Renal cortex interstitium (tissue), 11 donors: ENCODE results near the gene ZNF292. TPM values are rescaled to one million over a fixed set of nuclear protein-coding genes. Genes with fewer than 3 reads are reported as not detected.
A peak's percentile ranks its signal among the peaks of the same experiment; 100 is the strongest.
"Not testable (repeated sequence)": the region's sequence is repeated elsewhere in the genome, so short reads cannot be mapped to it uniquely, and the experiment has no call there.

ENCODE experiments used
- DNase-seq, 11 donors: peaks; one replicate each; pipeline ENCODE4 v3.0.0-alpha.2; 2013; ENCODE audit warnings: low read depth in 9 of 11, low spot score in 4 of 11; ENCODE audit errors: extremely low read depth in 1 of 11
- polyA plus RNA-seq, 3 donors: library from polyadenylated mRNA; unstranded; fragments of 120-200 nt; gene quantifications; one replicate each; pipeline ENCODE4 v1.2.1, GENCODE V29; 2013; ENCODE audit not compliant: insufficient read length in 3 of 3

ZNF292 gene
- polyA plus RNA-seq, 3 donors: 38.8 to 48.2 (median 48.2) TPM

GRCh38 chr6:87151781-87152525, 3.4 kb upstream of the ZNF292 start:
- DNase-seq: peak in 8 of 11 donors; percentile 28 to 58 (median 52)

- peak in 1 of 11 donors; percentile 9 for DNase-seq
Observed at GRCh38 chr6:87152526-87152955, 2.8 kb upstream of the ZNF292 start.

DNA sequence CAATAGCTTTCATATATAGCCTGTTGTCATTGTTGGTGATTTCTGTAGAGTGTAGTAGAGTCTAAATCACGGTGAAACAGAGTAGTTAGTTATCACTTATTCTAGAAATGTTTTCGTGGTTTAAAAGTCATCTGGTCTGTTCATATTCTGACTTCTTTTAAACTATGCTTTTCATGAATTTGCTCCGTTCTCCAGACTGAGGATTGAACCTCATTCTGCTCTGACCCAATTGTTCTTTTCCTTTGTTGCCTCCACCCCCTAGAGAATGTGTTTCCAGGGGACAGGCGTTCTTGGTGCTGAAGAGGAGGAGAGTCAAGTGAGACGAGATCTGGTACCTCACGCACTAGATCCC, 748 bp upstream of the ZNF292 start:
- DNase-seq: peak in 1 of 11 donors; percentile 42

DNA sequence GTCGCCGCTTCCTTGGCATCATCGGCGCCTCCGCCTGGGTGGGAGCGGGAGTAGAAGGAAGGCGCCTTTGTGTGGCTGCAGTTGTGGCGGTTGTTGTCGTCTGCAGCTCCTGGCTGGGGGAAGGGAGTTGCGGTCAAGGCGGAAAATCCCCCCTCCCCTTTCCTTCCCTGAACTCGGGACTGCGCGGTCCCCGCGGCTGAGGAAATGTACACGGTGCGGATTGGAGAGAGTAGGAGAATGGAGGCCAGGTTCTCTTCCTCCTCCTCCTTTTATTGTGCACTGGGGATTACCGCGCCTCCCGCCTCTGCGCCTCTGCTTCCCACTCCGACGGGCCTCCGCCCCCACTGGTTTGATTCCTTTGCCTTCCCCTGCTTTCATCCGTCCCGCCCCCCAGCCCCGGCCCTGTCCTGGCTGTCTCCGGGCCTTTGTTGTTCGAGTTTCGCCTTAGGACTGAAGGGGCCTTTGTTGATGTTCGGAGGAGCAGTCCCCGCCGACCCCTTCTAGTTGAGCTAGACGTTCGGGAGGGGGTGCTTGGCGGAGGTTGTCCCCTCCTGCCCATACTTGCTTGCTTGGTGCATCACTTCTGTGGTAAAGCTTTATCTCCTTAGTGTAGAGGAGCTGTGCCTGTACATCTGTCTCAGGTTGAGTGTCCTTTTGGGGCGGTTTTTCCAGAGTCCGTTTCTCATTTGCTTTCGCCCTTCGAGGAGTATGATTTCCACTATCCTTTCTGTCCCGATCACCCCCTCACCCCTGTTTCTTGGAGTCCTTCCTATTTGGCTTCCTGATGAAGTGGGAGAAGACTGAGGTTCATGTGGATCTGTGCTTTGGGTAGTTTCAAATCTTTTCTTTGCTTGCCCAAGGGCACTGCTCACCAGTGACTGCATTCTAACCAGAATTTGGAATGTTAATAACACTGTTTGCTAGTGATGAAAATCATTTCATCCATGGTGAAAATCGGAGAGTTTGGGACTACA, 764 bp downstream of the ZNF292 start:
- DNase-seq: peak in 9 of 11 donors; percentile 36 to 67 (median 49)

DNA sequence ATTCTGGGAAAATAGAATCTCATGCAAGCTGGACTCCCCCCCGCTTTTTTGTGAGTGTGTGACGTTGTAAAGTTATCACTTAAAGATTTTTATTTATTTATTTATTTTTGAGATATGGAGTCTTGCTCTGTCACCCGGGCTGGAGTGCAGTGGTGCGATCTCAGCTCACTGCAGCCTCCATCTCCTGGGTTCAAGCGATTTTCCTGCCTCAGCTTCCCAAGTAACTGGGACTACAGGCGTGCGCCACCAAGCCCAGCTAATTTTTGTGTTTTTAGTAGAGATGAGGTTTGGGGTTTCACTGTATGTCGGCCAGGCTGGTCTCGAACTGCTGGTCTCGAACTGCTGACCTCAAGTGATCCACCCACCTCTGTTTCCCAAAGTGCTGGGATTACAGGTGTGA, 2.2 kb downstream of the ZNF292 start:
- DNase-seq: not testable (repeated sequence)

GRCh38 chr6:87161299-87161698, 5.9 kb downstream of the ZNF292 start:
- DNase-seq: no peak

DNA sequence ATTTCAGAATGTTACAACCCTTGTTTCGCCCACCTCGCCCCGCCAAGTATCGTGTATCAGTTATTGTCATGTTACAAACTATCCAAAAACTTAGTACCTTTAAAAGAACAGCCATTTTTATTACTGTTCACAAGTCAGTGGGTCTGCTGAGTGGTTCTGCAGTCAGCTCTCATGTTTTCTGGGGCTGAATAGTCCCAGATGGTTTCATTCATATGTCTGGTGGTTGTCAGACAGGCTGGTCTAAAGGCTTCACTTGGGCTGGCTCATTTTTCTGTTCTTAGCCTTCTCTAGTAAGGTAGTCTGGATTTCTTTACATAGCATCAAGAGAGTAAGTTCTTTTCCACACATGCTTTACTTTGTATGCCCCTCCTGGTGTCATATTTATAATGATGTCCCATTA, 8.6 kb downstream of the ZNF292 start:
- DNase-seq: no peak

- DNase-seq: no peak
Observed at GRCh38 chr6:87164506-87164905, 9.1 kb downstream of the ZNF292 start.

- no peak for DNase-seq
Observed at GRCh38 chr6:87165185-87165584, 9.8 kb downstream of the ZNF292 start.

GRCh38 chr6:87171938-87172633, 16.7 kb downstream of the ZNF292 start:
- DNase-seq: no peak

DNA sequence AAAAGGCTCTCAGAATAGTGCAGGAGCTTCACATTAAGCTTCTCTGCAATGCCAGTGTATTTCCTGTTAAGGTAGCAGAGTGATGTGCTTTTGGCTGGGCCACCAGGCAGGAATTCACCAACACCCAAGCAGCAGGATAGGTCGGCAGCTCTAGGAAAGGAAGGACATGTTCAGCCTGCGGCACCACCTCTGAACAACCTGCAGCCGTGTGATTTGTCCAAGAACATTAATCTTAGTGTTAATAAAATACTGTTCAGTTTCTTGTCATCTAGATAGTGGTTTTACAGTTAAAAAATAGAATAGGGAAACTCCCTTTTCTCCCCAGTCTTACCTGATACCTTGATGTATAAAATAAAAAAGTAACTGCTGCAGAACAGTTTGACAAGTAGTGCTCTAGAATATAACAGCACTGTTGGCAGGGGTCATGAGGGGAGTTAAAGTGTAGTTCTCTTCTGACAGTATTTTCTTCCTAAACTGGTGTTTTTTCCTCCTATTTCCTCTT, 18.8 kb downstream of the ZNF292 start:
- no peak for DNase-seq

- DNase-seq: no peak
Observed at GRCh38 chr6:87176493-87176892, 21.1 kb downstream of the ZNF292 start.

GRCh38 chr6:87180105-87180728, 24.9 kb downstream of the ZNF292 start:
- no peak for DNase-seq

DNA sequence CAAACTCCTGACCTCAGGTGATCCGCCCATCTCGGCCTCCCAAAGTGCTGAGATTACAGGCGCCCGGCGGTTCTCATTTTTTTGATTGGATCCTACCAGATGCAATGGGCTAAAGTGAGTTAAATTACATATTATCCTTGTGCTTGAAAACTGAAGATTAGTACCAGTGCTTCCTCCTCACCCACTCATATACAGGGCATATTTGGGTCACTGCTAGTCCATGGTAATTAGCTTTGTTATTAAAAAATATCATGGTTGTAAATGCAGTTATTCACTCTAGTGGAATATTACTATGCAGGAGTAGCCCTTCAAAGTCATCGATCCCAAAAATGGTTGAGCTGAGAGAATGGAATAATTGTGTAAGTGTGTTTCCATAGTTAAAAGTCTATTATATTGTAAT, 26.5 kb downstream of the ZNF292 start:
- DNase-seq: no peak

DNA sequence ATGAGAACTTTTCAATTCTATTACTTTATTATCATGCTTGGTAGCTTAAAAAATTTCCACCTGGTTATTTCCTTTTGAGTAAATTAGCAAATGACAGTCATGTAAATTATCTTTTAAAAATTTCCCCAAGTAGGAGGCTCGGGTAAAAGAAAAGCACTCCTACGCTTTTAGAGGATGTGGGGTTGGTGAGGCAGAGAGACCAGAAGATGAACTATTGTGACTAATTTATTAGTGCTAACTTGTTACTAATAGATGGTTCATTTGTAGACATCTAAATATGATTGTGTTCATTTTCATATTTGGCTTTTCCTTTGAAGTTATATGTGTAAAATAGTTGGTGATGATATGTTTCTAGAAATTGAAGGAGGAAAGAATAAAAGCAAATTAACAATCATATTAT, 27.0 kb downstream of the ZNF292 start:
- DNase-seq: no peak

- DNase-seq: no peak
Observed at GRCh38 chr6:87182940-87183339, 27.6 kb downstream of the ZNF292 start.

DNA sequence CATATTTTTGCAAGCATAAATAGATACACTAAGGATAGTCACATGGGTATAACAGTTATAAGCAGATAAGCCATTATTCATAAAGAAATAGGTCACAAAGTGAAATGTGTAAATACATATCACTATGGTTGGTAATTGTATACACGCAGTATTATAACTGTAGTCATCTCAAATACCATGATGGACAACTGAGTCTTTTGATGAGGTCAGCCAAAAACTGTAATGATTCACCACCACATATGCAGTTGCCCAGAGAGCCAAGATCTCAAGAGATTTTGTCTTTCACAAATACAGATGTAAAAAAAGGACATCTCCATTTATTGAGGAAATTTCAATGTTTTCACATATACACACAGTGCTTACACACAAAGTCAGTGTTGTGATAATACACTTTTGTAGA, 28.3 kb downstream of the ZNF292 start:
- DNase-seq: no peak

GRCh38 chr6:87184762-87185250, 29.4 kb downstream of the ZNF292 start:
- no peak for DNase-seq
